OCI-LY7 (cell line): ENCODE results near the gene BARHL2. TPM values are rescaled to one million over a fixed set of nuclear protein-coding genes. Genes with fewer than 3 reads are reported as not detected.

Source experiments
- BruUV-seq: library from RNA; stranded (reverse); fragments of 400-500 nt; replicated peaks from 2 replicates; lab custom pipeline; 2021; lab: Mats Ljungman, UMichigan
- CTCF ChIA-PET: fragments of 300-600 bp; sonication (Branson Sonifier 250); formaldehyde crosslinking; loops from one replicate; lab custom pipeline; 2022; ENCODE audit warnings: antibody characterized with exemption; ENCODE audit not compliant: unreplicated experiment; lab: Charles Lee
- POLR2A ChIA-PET: fragments of 300-600 bp; sonication (Branson Sonifier 250); formaldehyde crosslinking; loops from one replicate; lab custom pipeline; 2022; ENCODE audit warnings: antibody characterized with exemption; lab: Charles Lee
- DNase-seq: peaks from one replicate; pipeline ENCODE4 v3.0.0-alpha.2; 2015; ENCODE audit warnings: low spot score
- H2AFZ ChIP-seq: fragments of 200-600 bp; sonication (generic), shearing (Covaris generic); 2 replicates; pipeline ENCODE4 v1.6.1; 2014; ENCODE audit warnings: mild to moderate bottlenecking, antibody characterized with exemption, low read length, moderate library complexity
- H3K27ac ChIP-seq: fragments of 200-600 bp; sonication (generic); 2 replicates; pipeline ENCODE4 v1.5.1; 2014; ENCODE audit warnings: mixed run types, low read depth, mild to moderate bottlenecking, moderate library complexity, low read length, inconsistent platforms; ENCODE audit not compliant: poor library complexity, severe bottlenecking
- H3K36me3 ChIP-seq: fragments of 200-600 bp; sonication (generic); 2 replicates; pipeline ENCODE4 v1.6.1; 2014; ENCODE audit warnings: mild to moderate bottlenecking, antibody characterized with exemption, low read length, moderate library complexity, mixed read lengths; ENCODE audit not compliant: insufficient read depth
- H3K4me1 ChIP-seq: fragments of 200-600 bp; sonication (generic); 2 replicates; pipeline ENCODE4 v1.5.1; 2014; ENCODE audit warnings: mild to moderate bottlenecking, low read length; ENCODE audit not compliant: insufficient read depth, poor library complexity, severe bottlenecking
- H3K4me2 ChIP-seq: fragments of 200-600 bp; sonication (generic); 2 replicates; pipeline ENCODE4 v1.6.1; 2014; ENCODE audit warnings: mild to moderate bottlenecking, low read length
- H3K4me3 ChIP-seq: fragments of 200-600 bp; sonication (generic); 2 replicates; pipeline ENCODE4 v1.5.1; 2014; ENCODE audit warnings: mild to moderate bottlenecking, low read depth, low read length; ENCODE audit not compliant: poor library complexity, severe bottlenecking
- H3K79me2 ChIP-seq: fragments of 200-600 bp; sonication (generic); 2 replicates; pipeline ENCODE4 v1.6.1; 2016; ENCODE audit warnings: low read depth, mild to moderate bottlenecking, low read length, moderate library complexity, mixed read lengths; ENCODE audit not compliant: insufficient read depth
- H3K9me2 ChIP-seq: fragments of 200-600 bp; sonication (generic); 2 replicates; pipeline ENCODE4 v1.6.1; 2016; ENCODE audit warnings: mild to moderate bottlenecking, low read length, mixed read lengths; ENCODE audit not compliant: insufficient read depth
- H3K9me3 ChIP-seq: fragments of 200-600 bp; sonication (generic); 2 replicates; pipeline ENCODE4 v1.6.1; 2014; ENCODE audit warnings: mild to moderate bottlenecking, mixed run types, low read length, mixed read lengths
- H4K20me1 ChIP-seq: fragments of 200-600 bp; sonication (generic); 2 replicates; pipeline ENCODE4 v1.6.1; 2014; ENCODE audit warnings: mild to moderate bottlenecking, antibody characterized with exemption, low read length, moderate library complexity, mixed read lengths; ENCODE audit not compliant: insufficient read depth
- CTCF ChIP-seq: fragments of 200-600 bp; sonication (generic); conservative IDR thresholded peaks from 2 replicates; pipeline ENCODE4 v1.5.1; 2014; ENCODE audit warnings: mild to moderate bottlenecking, antibody characterized with exemption, low read length, moderate library complexity, mixed read lengths
- EZH2phosphoT487 ChIP-seq: fragments of 200-600 bp; sonication (generic); IDR thresholded peaks from 2 replicates; pipeline ENCODE4 v1.6.1; 2018; ENCODE audit warnings: low read depth, borderline replicate concordance, mild to moderate bottlenecking, mixed run types, antibody characterized with exemption, low read length, moderate library complexity, mixed read lengths
- intact Hi-C: fragments of 100-400 bp; cut with micrococcal nuclease; formaldehyde crosslinking; loops from one replicate; pipeline ENCODE4 v1.10.0; 2022; ENCODE audit not compliant: unreplicated experiment
- total RNA-seq, 2 experiments: library from RNA; depleted of rRNA in 1 of 2; stranded (reverse); fragments of >200 nt in 1 of 2; shearing (Covaris generic) in 1 of 2; gene quantifications; 2 replicates each; pipeline ENCODE4 v1.2.3, GENCODE V29; 2014 to 2022

BARHL2 gene
- total RNA-seq, 2 experiments from 2014 or later = not detected

- no peaks in the 10 kb centered on the region for H3K36me3 ChIP-seq
- H3K27ac ChIP-seq = no peak overlapping the region
- H2AFZ ChIP-seq = no peak overlapping the region
- H3K4me2 ChIP-seq = no peak overlapping the region
- no peaks in the 10 kb centered on the region for H3K9me2 ChIP-seq
- no peaks in the 10 kb centered on the region for H3K9me3 ChIP-seq
- no TSS peak for BruUV-seq
- POLR2A ChIA-PET = no interaction called here
- no peaks in the 10 kb centered on the region for H3K4me1 ChIP-seq
- intact Hi-C loops = no loop called here
- no peak for DNase-seq
- H3K79me2 ChIP-seq = no peaks in the 10 kb centered on the region
- H3K4me3 ChIP-seq = no peak overlapping the region
- TF ChIP-seq EZH2phosphoT487 = no peak
- no peak for TF ChIP-seq CTCF
- CTCF ChIA-PET = no interaction called here
- no peaks in the 10 kb centered on the region for H4K20me1 ChIP-seq
Measured at GRCh38 chr1:90710579-90711536, 6.2 kb downstream of the BARHL2 start.

- Histone ChIP-seq H3K27ac (no peak overlapping the region), H4K20me1 (no peaks in the 10 kb centered on the region), H3K4me2 (no peak overlapping the region), H3K4me1 (no peaks in the 10 kb centered on the region), H3K4me3 (no peak overlapping the region), H3K9me3 (no peaks in the 10 kb centered on the region), H3K9me2 (no peaks in the 10 kb centered on the region), H2AFZ (no peak overlapping the region), H3K36me3 (no peaks in the 10 kb centered on the region), H3K79me2 (no peaks in the 10 kb centered on the region)
- DNase-seq = no peak
- POLR2A ChIA-PET = no interaction called here
- TF ChIP-seq EZH2phosphoT487 (no peak), CTCF (no peak)
- intact Hi-C loops = no loop called here
- BruUV-seq = no TSS peak
- CTCF ChIA-PET = no interaction called here
Measured at GRCh38 chr1:90709535-90709934, 7.6 kb downstream of the BARHL2 start.

- H3K79me2 ChIP-seq = no peaks in the 10 kb centered on the region
- TF ChIP-seq CTCF = no peak
- no peak for TF ChIP-seq EZH2phosphoT487
Measured at GRCh38 chr1:90708826-90709225, 8.3 kb downstream of the BARHL2 start.

More at GRCh38 chr1:90708826-90709225, 8.3 kb downstream of the BARHL2 start:
- Histone ChIP-seq H3K9me3 (no peaks in the 10 kb centered on the region), H3K4me2 (no peak overlapping the region), H2AFZ (no peak overlapping the region), H3K4me1 (no peaks in the 10 kb centered on the region), H4K20me1 (no peaks in the 10 kb centered on the region), H3K27ac (no peak overlapping the region), H3K4me3 (no peak overlapping the region), H3K9me2 (no peaks in the 10 kb centered on the region), H3K36me3 (no peaks in the 10 kb centered on the region)
- no TSS peak for BruUV-seq
- intact Hi-C loops = no loop called here
- DNase-seq = no peak
- POLR2A ChIA-PET = no interaction called here
- CTCF ChIA-PET = no interaction called here
